Tibial nerve (tissue), 3 donors: Measurements from ENCODE around the gene TIMM21.

ENCODE experiments used
- POLR2A ChIP-seq, 2 donors: fragments of 450-650 bp; IDR thresholded peaks; one replicate each; pipeline ENCODE4 v1.6.1; 2017; ENCODE audit warnings: antibody characterized with exemption in 2 of 2, mild to moderate bottlenecking in 2 of 2, moderate library complexity in 2 of 2
- TF ChIP-seq, protein P1 (sequence below), 5 experiments: fragments of 200-600 bp in 3 of 5; fragments of 450-650 bp in 2 of 5; sonication (generic) in 3 of 5; IDR thresholded peaks; one replicate each; pipeline ENCODE4 v1.5.1; 2016 to 2019; ENCODE audit warnings: antibody characterized with exemption in 5 of 5, mild to moderate bottlenecking in 3 of 5, moderate library complexity in 2 of 5

DNA sequence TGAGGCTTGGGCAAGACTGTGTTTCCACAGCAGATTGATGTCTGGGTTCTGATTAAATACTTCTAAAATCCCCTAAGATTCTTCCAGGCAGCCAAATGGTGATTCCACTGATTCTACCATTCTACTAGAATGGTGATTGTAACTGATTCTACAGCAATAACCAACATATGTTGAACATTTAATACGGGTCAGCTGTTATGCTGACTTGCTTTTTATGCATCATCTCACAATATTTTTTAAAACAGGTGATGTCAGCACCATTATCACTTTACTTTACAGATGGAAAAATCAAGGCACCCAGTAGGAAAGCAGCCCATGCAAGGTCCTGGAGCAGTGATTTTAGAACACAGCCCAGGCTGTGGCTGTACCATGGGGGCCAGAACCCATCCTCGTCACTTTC lies 37.5 kb downstream of the TIMM21 start:
- TF ChIP-seq, protein P1, sequence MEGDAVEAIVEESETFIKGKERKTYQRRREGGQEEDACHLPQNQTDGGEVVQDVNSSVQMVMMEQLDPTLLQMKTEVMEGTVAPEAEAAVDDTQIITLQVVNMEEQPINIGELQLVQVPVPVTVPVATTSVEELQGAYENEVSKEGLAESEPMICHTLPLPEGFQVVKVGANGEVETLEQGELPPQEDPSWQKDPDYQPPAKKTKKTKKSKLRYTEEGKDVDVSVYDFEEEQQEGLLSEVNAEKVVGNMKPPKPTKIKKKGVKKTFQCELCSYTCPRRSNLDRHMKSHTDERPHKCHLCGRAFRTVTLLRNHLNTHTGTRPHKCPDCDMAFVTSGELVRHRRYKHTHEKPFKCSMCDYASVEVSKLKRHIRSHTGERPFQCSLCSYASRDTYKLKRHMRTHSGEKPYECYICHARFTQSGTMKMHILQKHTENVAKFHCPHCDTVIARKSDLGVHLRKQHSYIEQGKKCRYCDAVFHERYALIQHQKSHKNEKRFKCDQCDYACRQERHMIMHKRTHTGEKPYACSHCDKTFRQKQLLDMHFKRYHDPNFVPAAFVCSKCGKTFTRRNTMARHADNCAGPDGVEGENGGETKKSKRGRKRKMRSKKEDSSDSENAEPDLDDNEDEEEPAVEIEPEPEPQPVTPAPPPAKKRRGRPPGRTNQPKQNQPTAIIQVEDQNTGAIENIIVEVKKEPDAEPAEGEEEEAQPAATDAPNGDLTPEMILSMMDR (IDR thresholded peaks at IDR 0.05), result no peak
- TF ChIP-seq POLR2A (IDR thresholded peaks at IDR 0.05), result no peak
